Right lobe of liver (tissue), 6 donors: Measurements from ENCODE around the gene TNKS2. TPM values are rescaled to one million over a fixed set of nuclear protein-coding genes. Genes with fewer than 3 reads are reported as not detected.

Experiments used
- ATAC-seq, 4 donors: fragments of 200-7000 bp; cut with Tn5 transposase; one replicate each; pipeline ENCODE4 v1.9.1; 2020; ENCODE audit warnings: mild to moderate bottlenecking in 4 of 4, moderate library complexity in 4 of 4
- DNase-seq, 3 donors: peaks; one replicate each; pipeline ENCODE4 v3.0.0-alpha.2; 2020
- H3K27ac ChIP-seq, 3 donors: fragments of 200-600 bp; one replicate each; pipeline ENCODE4 v1.8.0; 2022
- H3K27me3 ChIP-seq, 2 donors: fragments of 200-600 bp; one replicate each; pipeline ENCODE4 v1.8.0; 2022
- H3K36me3 ChIP-seq, 4 donors: fragments of 200-600 bp; sonication (generic) in 1 of 4; one replicate each; pipeline versions ENCODE4 v1.5.1 to v1.8.0; 2017 to 2022; ENCODE audit warnings: control low read depth in 1 of 4
- H3K4me1 ChIP-seq, 4 donors: fragments of 200-600 bp; sonication (generic) in 1 of 4; one replicate each; pipeline versions ENCODE4 v1.5.1 to v1.8.0; 2017 to 2022; ENCODE audit warnings: control low read depth in 1 of 4
- H3K4me3 ChIP-seq, 3 donors: fragments of 200-600 bp; one replicate each; pipeline ENCODE4 v1.8.0; 2022
- H3K9me3 ChIP-seq, 4 donors: fragments of 200-600 bp; sonication (generic) in 1 of 4; one replicate each; pipeline versions ENCODE4 v1.5.1 to v1.8.0; 2017 to 2022; ENCODE audit warnings: control low read depth in 1 of 4
- CTCF ChIP-seq, 4 donors: fragments of 200-600 bp in 3 of 4; fragments of 450-650 bp in 1 of 4; IDR thresholded peaks; one replicate each; pipeline versions ENCODE4 v1.5.1 to v1.8.0; 2016 to 2022; ENCODE audit warnings: antibody characterized with exemption in 4 of 4, mild to moderate bottlenecking in 2 of 4
- POLR2A ChIP-seq: fragments of 450-650 bp; IDR thresholded peaks from one replicate; pipeline ENCODE4 v1.6.1; 2017; ENCODE audit warnings: antibody characterized with exemption, mild to moderate bottlenecking
- WGBS: methylation state at CpG from one replicate; pipeline ENCODE4 v1.1.6; 2018; ENCODE audit warnings: low coverage, low lambda C conversion rate; ENCODE audit not compliant: insufficient coverage; ENCODE audit errors: missing lambda C conversion rate; 5-methylcytosine and 5-hydroxymethylcytosine counted together
- intact Hi-C, 2 donors: fragments of 100-400 bp; cut with DNase I; formaldehyde crosslinking; loops; one replicate each; pipeline versions ENCODE4 v1.11.2 to v1.14.1; 2022
- total RNA-seq, 6 experiments: library from RNA; depleted of rRNA in 2 of 6; stranded (reverse); fragments of >200 nt in 2 of 6; fragmentation: NEBNext Ultra II Directional in 3 of 6; extraction: Animal tissue kit (Norgen Biotek cat#: 25700) in 3 of 6; gene quantifications; one replicate each; pipeline versions ENCODE4 v1.1.0 to v1.2.4, GENCODE V29; 2016 to 2023
- donor health status: DM: no; HTN: yes; CAD: no.
- donor health status: DM: no; HTN: no; CAD: no.
- donor health status: DM: no; HTN: no; CAD: no.
- donor health status: DM: no; HTN: yes; CAD: no.
- donor health status: DM: no; HTN: yes; CAD: no.

Gene TNKS2
- total RNA-seq, 6 experiments from 2014 or later: 11.5 to 16.6 (median 15.1) TPM

GRCh38 chr10:91772461-91772860, 25.8 kb upstream of the TNKS2 start:
- no peaks in the 10 kb centered on the region for H3K9me3 ChIP-seq
- no peaks in the 10 kb centered on the region for H3K27me3 ChIP-seq
- no peaks in the 10 kb centered on the region for H3K36me3 ChIP-seq
- no peak overlapping the region for H3K4me3 ChIP-seq
- H3K27ac ChIP-seq: no peak overlapping the region
- ATAC-seq (no peak), DNase-seq (no peak)
- intact Hi-C loops: no loop called here
- no peak for TF ChIP-seq CTCF (IDR thresholded peaks at IDR 0.05)
- no peak for TF ChIP-seq POLR2A
- H3K4me1 ChIP-seq: no peaks in the 10 kb centered on the region
- 75% methylated on average over 2 of the region's 2 CpGs for WGBS

GRCh38 chr10:91772869-91773268, 25.4 kb upstream of the TNKS2 start:
- H3K4me1 ChIP-seq: no peaks in the 10 kb centered on the region
- H3K36me3 ChIP-seq: no peaks in the 10 kb centered on the region
- H3K27ac ChIP-seq: no peak overlapping the region
- no peaks in the 10 kb centered on the region for H3K9me3 ChIP-seq
- TF ChIP-seq CTCF (IDR thresholded peaks at IDR 0.05): no peak
- no peak for TF ChIP-seq POLR2A
- ATAC-seq (no peak), DNase-seq (no peak)
- H3K27me3 ChIP-seq: no peaks in the 10 kb centered on the region
- no peak overlapping the region for H3K4me3 ChIP-seq
- WGBS: no CpG with 5 or more reads among the region's 1 CpG
- intact Hi-C loops: no loop called here

- no peak overlapping the region for H3K4me3 ChIP-seq
- H3K27me3 ChIP-seq: no peaks in the 10 kb centered on the region
- no peaks in the 10 kb centered on the region for H3K4me1 ChIP-seq
- H3K9me3 ChIP-seq: no peaks in the 10 kb centered on the region
- H3K27ac ChIP-seq: no peak overlapping the region
- DNase-seq: no peak
- TF ChIP-seq CTCF (IDR thresholded peaks at IDR 0.05) (no peak), POLR2A (no peak)
- H3K36me3 ChIP-seq: no peaks in the 10 kb centered on the region
- 100% methylated on average over 1 of the region's 2 CpGs for WGBS
- intact Hi-C loops: no loop called here
- no peak for ATAC-seq
Observed at GRCh38 chr10:91774571-91774970, 23.7 kb upstream of the TNKS2 start.

- TF ChIP-seq POLR2A (no peak), CTCF (IDR thresholded peaks at IDR 0.05) (no peak)
- DNase-seq: no peak
Observed at GRCh38 chr10:91775731-91776130, 22.5 kb upstream of the TNKS2 start.

GRCh38 chr10:91776266-91776665, 22.0 kb upstream of the TNKS2 start:
- no peaks in the 10 kb centered on the region for H3K27me3 ChIP-seq
- no peak for DNase-seq
- ATAC-seq: no peak
- H3K4me1 ChIP-seq: no peaks in the 10 kb centered on the region
- H3K27ac ChIP-seq: no peak overlapping the region
- 81% methylated on average over 3 of the region's 3 CpGs for WGBS
- TF ChIP-seq POLR2A (no peak), CTCF (IDR thresholded peaks at IDR 0.05) (no peak)
- intact Hi-C loops: no loop called here
- H3K9me3 ChIP-seq: no peaks in the 10 kb centered on the region
- no peak overlapping the region for H3K4me3 ChIP-seq
- no peaks in the 10 kb centered on the region for H3K36me3 ChIP-seq

More at GRCh38 chr10:91775731-91776130, 22.5 kb upstream of the TNKS2 start:
- H3K4me1 ChIP-seq: no peaks in the 10 kb centered on the region
- H3K27me3 ChIP-seq: no peaks in the 10 kb centered on the region
- WGBS: 71% methylated on average over 2 of the region's 2 CpGs
- no peaks in the 10 kb centered on the region for H3K9me3 ChIP-seq
- ATAC-seq: no peak
- no peak overlapping the region for H3K4me3 ChIP-seq
- no peak overlapping the region for H3K27ac ChIP-seq
- intact Hi-C loops: no loop called here
- H3K36me3 ChIP-seq: no peaks in the 10 kb centered on the region
